T-helper 2 cell treated with Interferon-gamma antibody and Interleukin-4, amounts not matched to agents 5 μg/mL and 100 μg/mL, for 36 hours (primary cell): ENCODE results near the gene IGFBP5.

ENCODE experiments used
- DNase-seq: peaks from one replicate; pipeline ENCODE4 v3.0.0; 2021; ENCODE audit warnings: low spot score
- H3K27ac Mint-ChIP-seq: one replicate; pipeline ENCODE4 v1.8.0; 2021; ENCODE audit warnings: mild to moderate bottlenecking, mixed read lengths
- H3K27me3 Mint-ChIP-seq: one replicate; pipeline ENCODE4 v1.8.0; 2021; ENCODE audit warnings: low read depth, mixed read lengths
- H3K36me3 Mint-ChIP-seq: one replicate; pipeline ENCODE4 v1.8.0; 2021; ENCODE audit warnings: low read depth, mixed read lengths
- H3K4me1 Mint-ChIP-seq: one replicate; pipeline ENCODE4 v1.8.0; 2021; ENCODE audit warnings: low read depth, mixed read lengths
- H3K4me3 Mint-ChIP-seq: one replicate; pipeline ENCODE4 v1.8.0; 2022; ENCODE audit warnings: mild to moderate bottlenecking, moderate library complexity, mixed read lengths
- H3K9me3 Mint-ChIP-seq: one replicate; pipeline ENCODE4 v1.8.0; 2021; ENCODE audit warnings: mixed read lengths

IGFBP5 gene

DNA sequence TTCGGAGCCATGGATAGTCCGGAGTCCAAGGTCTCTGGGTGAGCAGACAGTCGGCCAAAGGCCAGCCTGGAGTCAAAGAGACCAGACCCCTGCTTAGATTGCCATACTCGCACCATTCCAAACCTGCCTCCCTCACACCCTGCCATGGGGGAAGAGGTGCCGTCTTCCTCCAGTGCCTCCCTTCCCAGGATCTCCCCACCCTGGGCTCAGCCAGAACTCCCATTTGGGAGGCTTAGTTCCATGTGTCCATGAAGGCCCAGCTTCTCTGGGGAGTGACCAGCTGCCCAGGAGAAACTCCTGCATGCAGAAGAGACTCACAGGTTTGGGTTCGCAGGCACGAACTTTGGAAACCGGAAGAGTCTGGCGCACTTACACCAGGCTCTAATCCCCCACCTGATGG, 21.7 kb downstream of the IGFBP5 start:
- no peak overlapping the region for H3K4me3 Mint-ChIP-seq
- H3K9me3 Mint-ChIP-seq, result no peaks in the 10 kb centered on the region
- no peaks in the 10 kb centered on the region for H3K36me3 Mint-ChIP-seq
- H3K4me1 Mint-ChIP-seq, result no peaks in the 10 kb centered on the region
- no peak for DNase-seq
- peaks cover 5% of the 10 kb centered on the region for H3K27me3 Mint-ChIP-seq
- H3K27ac Mint-ChIP-seq, result no peak overlapping the region

DNA sequence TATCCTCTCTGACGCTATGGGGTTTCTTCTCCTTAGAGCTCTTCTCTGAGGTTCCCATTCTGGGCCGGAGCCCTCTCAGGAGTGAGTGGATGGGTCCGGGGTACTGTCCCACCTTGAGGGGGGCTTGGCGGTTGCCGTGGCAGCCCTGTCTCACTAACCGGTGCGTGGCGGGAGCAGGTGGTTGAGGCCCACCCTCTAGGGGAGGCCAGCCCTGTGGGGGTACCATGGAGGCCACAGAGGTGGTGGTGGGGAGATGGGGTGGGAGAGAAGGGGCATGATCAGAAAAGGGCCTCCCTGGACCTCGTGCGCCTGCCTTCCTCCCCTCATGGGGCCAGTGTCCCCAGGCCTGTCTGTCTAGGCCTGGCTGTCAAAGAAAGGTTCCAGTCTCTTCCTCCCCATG, 22.3 kb downstream of the IGFBP5 start:
- H3K27ac Mint-ChIP-seq, result no peak overlapping the region
- no peaks in the 10 kb centered on the region for H3K9me3 Mint-ChIP-seq
- H3K36me3 Mint-ChIP-seq, result no peaks in the 10 kb centered on the region
- no peak for DNase-seq
- H3K4me3 Mint-ChIP-seq, result no peak overlapping the region
- no peaks in the 10 kb centered on the region for H3K4me1 Mint-ChIP-seq
- H3K27me3 Mint-ChIP-seq, result peaks cover 8% of the 10 kb centered on the region

DNA sequence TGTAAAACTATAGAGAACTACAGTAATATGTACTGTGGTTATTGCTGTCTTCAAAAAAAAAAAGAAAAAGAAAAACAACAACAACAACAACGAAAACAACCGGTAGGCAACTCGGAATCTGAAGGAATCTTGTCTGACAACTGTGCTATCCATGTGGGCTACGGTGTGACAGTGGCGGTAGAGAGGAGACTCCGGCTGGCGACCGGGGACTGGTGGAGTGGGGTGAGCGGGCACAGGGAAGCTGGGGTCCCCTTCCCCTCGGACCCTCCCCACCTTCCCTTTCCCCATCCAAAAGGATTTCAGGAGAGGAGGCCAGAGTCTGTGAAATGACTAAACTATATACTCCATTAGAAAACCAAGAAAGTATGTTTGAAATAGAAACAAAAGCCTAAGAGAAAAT, 22.9 kb downstream of the IGFBP5 start:
- no peak overlapping the region for H3K27ac Mint-ChIP-seq
- DNase-seq, result no peak

DNA sequence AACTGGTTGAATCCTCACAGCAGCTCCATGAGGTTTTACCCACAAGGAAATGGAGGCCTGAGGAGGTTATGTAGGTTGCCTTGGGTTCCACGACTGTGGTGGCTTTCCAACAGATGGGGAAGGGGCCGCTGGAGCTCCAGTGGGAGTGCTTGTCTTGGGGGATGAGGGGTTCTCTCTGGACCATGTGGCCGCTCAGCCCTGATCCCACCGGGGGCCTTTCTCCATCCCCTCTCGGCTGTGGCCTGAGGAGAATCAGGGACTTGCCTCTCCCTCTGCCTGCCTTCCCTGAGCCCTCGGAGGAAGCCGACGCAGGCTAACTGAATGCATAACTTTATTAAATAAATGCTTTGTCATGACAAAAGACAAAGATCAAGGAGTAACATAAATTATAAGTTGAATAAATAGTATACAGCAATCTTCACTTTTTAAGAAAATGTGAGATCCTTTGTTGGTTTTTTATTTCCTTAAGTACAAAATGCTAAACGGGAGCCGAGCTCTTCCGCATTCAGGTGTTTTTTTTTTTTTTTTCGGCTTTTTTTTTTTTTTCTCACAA, 23.5 kb downstream of the IGFBP5 start:
- H3K9me3 Mint-ChIP-seq, result no peaks in the 10 kb centered on the region
- H3K4me1 Mint-ChIP-seq, result no peaks in the 10 kb centered on the region
- peaks cover 8% of the 10 kb centered on the region for H3K27me3 Mint-ChIP-seq
- no peak overlapping the region for H3K27ac Mint-ChIP-seq
- no peak overlapping the region for H3K4me3 Mint-ChIP-seq
- no peaks in the 10 kb centered on the region for H3K36me3 Mint-ChIP-seq
- no peak for DNase-seq

More for the DNA sequence above, 22.9 kb downstream of the IGFBP5 start:
- Mint-ChIP-seq H3K9me3 (no peaks in the 10 kb centered on the region), H3K4me3 (no peak overlapping the region), H3K36me3 (no peaks in the 10 kb centered on the region), H3K4me1 (no peaks in the 10 kb centered on the region), H3K27me3 (peaks cover 8% of the 10 kb centered on the region)

DNA sequence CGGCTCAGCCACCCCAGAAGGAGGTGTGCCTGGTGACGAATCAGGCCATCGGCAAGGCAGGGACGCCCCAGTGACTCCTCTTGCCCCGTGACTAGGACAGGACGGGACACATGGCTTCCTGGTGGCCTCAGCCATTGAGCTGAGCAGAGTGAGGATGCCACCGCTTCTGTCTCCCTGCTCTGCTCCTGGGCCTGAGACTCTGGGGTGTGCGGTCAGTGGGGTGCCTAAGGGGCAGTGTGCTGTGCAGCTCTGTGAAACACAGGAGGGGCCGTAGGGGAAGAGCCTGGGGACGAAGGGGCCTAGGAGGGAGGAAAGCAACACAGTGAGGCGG, 24.3 kb downstream of the IGFBP5 start:
- DNase-seq, result no peak
- H3K27ac Mint-ChIP-seq, result no peak overlapping the region
- peaks cover 1% of the 10 kb centered on the region for H3K4me1 Mint-ChIP-seq
- no peaks in the 10 kb centered on the region for H3K36me3 Mint-ChIP-seq
- H3K27me3 Mint-ChIP-seq, result peaks cover 8% of the 10 kb centered on the region
- H3K4me3 Mint-ChIP-seq, result no peak overlapping the region
- H3K9me3 Mint-ChIP-seq, result no peaks in the 10 kb centered on the region

DNA sequence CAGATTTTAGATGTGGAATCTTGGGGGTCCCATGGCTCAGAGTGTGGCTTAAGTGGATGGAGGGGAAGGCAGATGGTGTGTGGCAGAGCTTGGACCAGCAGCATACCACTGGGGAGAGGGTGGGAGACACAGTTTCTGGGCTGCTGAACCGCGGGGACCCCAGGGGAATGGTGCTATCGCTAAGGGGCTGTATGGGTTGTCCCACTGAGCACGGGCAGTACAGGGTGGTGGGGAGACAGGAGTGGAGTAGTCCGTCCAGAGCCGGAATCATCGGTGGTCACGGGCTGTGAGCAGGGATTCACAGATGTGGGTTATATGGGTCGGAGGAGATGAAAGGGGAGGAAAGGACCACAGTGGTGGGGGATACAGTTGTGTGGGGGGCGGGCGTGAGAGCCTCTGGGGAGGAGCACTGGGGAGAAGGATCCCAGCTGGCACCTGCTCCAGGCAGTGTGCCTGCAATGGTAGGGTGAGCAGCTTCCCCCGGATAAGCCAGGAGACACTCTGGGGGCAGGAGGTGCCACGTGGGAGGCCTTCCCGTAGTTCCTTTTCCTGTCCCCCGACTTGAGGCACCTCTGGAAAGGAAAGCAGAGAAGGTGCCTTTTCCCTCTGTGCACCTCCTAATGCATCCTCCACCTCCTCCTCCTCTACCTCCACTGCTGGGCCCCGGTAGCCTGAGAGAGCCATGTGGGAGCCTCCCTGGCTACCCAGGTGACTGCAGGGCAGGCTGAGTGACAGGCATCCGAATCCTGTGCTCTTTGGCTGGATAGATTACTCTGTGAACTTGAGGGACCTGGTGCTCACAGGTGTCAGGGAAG, 24.9 kb downstream of the IGFBP5 start:
- no peak overlapping the region for H3K27ac Mint-ChIP-seq
- H3K27me3 Mint-ChIP-seq, result peaks cover 8% of the 10 kb centered on the region

DNA sequence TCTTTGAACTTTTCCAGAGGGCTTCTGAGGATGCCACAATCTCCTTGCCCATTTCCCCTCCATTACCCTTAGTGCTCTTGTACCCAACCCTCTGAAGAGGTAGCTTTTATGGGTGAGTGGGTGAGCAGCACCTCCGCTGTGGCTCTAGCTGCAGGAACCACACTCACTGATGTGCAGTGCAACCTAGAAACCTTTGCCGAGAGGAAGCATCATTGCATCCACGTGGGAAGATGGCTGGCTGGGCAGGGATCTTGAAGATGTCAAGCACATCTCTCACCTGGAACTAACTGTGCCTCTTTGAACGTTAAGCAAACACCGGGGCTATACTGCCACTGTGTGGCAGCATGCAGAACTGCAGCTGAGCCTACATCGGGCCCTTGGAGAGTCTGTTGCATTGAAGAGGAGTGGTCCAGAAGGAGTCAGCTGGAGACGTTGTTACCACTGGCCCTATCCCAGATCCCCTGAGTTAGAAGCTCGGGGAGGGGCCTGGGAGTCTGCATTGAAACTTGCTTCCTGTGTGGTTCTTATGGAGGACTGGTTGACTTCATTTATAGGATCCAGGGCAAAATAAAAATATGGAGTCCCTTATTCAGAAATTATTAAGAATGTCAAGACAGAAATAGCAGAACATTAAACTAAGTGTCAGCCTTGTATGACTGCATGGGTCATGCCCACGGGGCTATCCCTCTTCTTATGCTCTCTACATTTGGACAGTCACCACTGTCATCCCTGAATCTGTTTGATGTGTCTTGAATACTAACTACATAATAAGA, 28.7 kb downstream of the IGFBP5 start:
- H3K27ac Mint-ChIP-seq, result no peak overlapping the region
- H3K4me3 Mint-ChIP-seq, result no peak overlapping the region
- peak; percentile 53 for DNase-seq
- peaks cover 1% of the 10 kb centered on the region for H3K4me1 Mint-ChIP-seq
- no peaks in the 10 kb centered on the region for H3K36me3 Mint-ChIP-seq
- H3K27me3 Mint-ChIP-seq, result peaks cover 3% of the 10 kb centered on the region
- H3K9me3 Mint-ChIP-seq, result no peaks in the 10 kb centered on the region

More for the DNA sequence above, 24.9 kb downstream of the IGFBP5 start:
- H3K36me3 Mint-ChIP-seq, result no peaks in the 10 kb centered on the region
- no peak for DNase-seq
- H3K9me3 Mint-ChIP-seq, result no peaks in the 10 kb centered on the region
- peaks cover 1% of the 10 kb centered on the region for H3K4me1 Mint-ChIP-seq
- no peak overlapping the region for H3K4me3 Mint-ChIP-seq

DNA sequence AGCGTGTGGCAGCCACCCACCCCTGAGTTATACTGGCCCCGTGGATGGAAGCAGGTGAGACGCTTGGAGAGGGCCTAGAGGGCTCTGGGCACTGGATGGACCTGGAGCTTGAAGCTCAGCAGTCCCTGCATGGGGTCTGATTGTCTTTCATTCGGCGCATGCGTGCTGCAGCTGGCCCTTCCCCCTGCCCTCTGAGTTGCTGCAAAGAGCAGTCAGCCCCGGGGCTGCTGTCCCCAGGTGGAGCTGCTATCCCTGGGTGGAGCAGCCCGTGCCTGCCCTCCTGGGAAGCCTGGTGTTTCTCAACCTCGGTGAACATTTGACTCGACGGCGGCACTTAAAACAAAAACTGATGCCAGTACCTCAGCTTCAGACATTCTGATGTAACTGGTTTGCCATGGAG, 29.6 kb downstream of the IGFBP5 start:
- Mint-ChIP-seq H3K4me3 (no peak overlapping the region), H3K4me1 (peaks cover 1% of the 10 kb centered on the region), H3K9me3 (no peaks in the 10 kb centered on the region), H3K36me3 (no peaks in the 10 kb centered on the region), H3K27ac (no peak overlapping the region), H3K27me3 (peaks cover 3% of the 10 kb centered on the region)
- no peak for DNase-seq

DNA sequence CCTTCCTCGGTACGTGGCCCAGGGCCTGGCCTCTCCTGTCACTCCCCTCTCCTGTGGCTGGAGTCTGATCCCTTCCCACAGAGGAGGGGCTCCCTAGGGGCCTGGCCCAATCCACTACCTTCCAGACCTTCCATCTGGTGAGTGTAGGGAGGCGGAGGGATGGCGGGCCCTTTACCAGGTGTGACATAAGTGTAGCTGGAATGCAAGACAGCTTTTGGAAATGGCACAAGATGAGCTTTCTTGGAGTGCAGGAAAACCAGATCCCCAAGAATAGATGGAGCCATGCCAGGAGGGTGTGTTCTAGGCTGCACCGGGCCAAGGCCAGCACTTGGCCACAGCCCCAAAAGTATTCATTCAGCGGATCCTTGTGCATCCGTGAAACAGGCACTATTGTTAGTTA, 30.1 kb downstream of the IGFBP5 start:
- Mint-ChIP-seq H3K4me1 (peaks cover 1% of the 10 kb centered on the region), H3K9me3 (no peaks in the 10 kb centered on the region), H3K27me3 (peaks cover 3% of the 10 kb centered on the region), H3K27ac (no peak overlapping the region), H3K36me3 (no peaks in the 10 kb centered on the region), H3K4me3 (no peak overlapping the region)
- no peak for DNase-seq

DNA sequence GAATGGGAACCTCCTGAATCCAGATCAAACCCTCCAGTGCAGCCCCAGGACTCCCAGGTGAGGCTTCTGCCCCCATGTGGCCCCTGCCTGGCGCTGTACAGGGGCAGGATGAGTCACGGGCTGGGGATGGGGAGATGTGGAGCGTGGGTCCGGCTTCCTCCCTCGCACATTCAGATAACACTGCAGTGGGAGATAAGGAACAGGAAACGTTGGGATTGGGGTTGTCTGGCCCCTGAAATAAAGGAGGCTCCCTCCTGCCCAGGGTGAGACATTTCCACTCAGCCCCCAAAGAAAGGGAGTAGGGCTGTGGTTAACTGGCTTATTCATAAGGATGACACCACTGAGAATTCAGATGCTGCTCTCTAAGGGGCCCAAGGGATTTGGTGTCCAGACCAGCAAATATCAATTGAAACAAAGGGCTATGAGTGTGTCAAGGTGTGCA, 30.7 kb downstream of the IGFBP5 start:
- Mint-ChIP-seq H3K36me3 (no peaks in the 10 kb centered on the region), H3K27me3 (peaks cover 3% of the 10 kb centered on the region), H3K4me3 (no peak overlapping the region), H3K4me1 (peaks cover 1% of the 10 kb centered on the region), H3K9me3 (no peaks in the 10 kb centered on the region), H3K27ac (no peak overlapping the region)
- DNase-seq, result no peak

DNA sequence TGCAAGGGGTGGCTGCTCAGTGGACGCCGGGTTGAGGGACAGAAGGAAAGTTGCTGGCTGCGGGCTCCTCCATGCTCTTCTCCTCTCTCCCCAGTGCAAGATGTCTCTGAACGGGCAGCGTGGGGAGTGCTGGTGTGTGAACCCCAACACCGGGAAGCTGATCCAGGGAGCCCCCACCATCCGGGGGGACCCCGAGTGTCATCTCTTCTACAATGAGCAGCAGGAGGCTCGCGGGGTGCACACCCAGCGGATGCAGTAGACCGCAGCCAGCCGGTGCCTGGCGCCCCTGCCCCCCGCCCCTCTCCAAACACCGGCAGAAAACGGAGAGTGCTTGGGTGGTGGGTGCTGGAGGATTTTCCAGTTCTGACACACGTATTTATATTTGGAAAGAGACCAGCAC, 31.5 kb downstream of the IGFBP5 start:
- Mint-ChIP-seq H3K4me1 (peaks cover 1% of the 10 kb centered on the region), H3K4me3 (no peak overlapping the region)

DNA sequence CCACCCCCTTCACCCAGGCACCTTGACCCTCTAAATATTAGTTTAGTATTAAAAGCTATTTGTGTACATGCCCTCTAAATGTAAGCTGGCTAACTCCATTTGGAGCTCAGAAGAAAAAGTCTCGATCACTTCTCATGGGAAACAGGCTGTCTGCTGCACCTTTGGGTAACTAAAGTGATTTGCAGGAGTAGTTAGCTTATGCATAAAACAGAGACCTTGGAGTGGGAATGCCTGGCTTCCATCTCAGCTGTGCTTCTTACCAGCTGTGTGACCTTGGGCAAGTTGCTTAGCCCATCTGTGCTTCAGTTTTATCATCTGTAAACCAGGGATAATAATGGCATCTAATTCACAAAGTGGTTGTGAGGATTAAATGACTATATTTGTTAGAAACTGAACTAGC, 32.2 kb downstream of the IGFBP5 start:
- no peak overlapping the region for H3K27ac Mint-ChIP-seq
- peaks cover 1% of the 10 kb centered on the region for H3K4me1 Mint-ChIP-seq
- H3K9me3 Mint-ChIP-seq, result no peaks in the 10 kb centered on the region
- no peak overlapping the region for H3K4me3 Mint-ChIP-seq
- no peaks in the 10 kb centered on the region for H3K36me3 Mint-ChIP-seq
- DNase-seq, result no peak
- H3K27me3 Mint-ChIP-seq, result no peaks in the 10 kb centered on the region

More for the DNA sequence above, 31.5 kb downstream of the IGFBP5 start:
- Mint-ChIP-seq H3K27me3 (peaks cover 3% of the 10 kb centered on the region), H3K36me3 (no peaks in the 10 kb centered on the region), H3K27ac (no peak overlapping the region), H3K9me3 (no peaks in the 10 kb centered on the region)
- DNase-seq, result no peak

DNA sequence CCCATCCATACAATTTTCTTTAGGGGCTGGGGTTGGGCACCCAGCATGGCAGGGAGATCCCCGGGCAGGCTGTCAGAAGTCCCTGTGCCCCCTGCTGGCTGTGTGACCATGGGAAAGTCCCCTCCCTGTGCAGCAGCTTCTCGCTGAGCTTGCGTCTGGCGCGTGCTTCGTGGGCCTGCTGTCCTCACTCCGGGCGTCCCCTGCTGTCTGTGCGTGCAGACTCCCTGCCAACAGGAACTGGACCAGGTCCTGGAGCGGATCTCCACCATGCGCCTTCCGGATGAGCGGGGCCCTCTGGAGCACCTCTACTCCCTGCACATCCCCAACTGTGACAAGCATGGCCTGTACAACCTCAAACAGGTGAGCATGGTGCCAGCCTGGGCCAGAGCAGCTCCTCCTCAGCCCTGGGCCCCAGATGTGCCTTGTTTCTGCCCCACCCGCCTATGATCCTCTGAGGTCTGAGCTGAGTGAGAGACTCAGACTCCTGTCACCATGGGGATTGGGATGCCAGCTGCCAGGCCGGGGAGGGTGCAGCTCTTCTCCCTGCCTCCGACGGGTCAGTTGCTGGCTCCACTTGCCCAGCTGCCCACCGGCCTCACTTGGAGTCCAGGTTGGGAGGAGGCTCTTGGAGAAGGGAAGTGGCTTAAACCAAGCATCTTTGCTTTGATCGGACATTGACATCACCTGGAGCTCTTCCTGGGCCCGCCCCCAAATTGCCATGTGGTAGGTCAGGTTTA, 33.5 kb downstream of the IGFBP5 start:
- DNase-seq, result no peak
- Mint-ChIP-seq H3K9me3 (no peaks in the 10 kb centered on the region), H3K27ac (no peak overlapping the region), H3K27me3 (no peaks in the 10 kb centered on the region), H3K36me3 (no peaks in the 10 kb centered on the region), H3K4me3 (no peak overlapping the region), H3K4me1 (peaks cover 1% of the 10 kb centered on the region)

DNA sequence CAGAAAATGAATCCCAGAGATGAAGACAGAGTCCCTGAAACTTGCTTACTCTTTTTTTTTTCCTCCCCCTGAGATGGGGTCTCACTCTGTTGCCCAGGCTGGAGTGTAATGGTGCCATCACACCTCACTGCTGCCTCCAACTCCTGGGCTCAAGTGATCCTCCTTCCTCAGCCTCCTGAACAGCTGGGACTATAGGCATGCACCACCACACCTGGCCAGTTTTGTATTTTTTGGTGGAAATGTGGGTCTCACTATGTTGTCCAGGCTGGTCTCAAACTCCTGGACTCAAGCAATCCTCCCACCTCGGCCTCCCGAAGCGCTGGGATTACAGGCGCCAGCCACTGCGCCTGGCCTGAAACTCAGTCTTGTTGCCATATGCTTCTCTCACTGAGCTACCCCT, 34.3 kb downstream of the IGFBP5 start:
- H3K27ac Mint-ChIP-seq, result no peak overlapping the region
- H3K27me3 Mint-ChIP-seq, result no peaks in the 10 kb centered on the region
- H3K4me3 Mint-ChIP-seq, result no peak overlapping the region

More for the DNA sequence above, 34.3 kb downstream of the IGFBP5 start:
- H3K9me3 Mint-ChIP-seq, result no peaks in the 10 kb centered on the region
- no peaks in the 10 kb centered on the region for H3K36me3 Mint-ChIP-seq
- DNase-seq, result no peak
- H3K4me1 Mint-ChIP-seq, result no peaks in the 10 kb centered on the region
